ENCODE results near the gene RPP30. TPM values are rescaled to one million over a fixed set of nuclear protein-coding genes. Genes with fewer than 3 reads are reported as not detected.

RPP30 gene
- total RNA-seq, 1 donor from 2014 or later: 31.5 TPM

DNA sequence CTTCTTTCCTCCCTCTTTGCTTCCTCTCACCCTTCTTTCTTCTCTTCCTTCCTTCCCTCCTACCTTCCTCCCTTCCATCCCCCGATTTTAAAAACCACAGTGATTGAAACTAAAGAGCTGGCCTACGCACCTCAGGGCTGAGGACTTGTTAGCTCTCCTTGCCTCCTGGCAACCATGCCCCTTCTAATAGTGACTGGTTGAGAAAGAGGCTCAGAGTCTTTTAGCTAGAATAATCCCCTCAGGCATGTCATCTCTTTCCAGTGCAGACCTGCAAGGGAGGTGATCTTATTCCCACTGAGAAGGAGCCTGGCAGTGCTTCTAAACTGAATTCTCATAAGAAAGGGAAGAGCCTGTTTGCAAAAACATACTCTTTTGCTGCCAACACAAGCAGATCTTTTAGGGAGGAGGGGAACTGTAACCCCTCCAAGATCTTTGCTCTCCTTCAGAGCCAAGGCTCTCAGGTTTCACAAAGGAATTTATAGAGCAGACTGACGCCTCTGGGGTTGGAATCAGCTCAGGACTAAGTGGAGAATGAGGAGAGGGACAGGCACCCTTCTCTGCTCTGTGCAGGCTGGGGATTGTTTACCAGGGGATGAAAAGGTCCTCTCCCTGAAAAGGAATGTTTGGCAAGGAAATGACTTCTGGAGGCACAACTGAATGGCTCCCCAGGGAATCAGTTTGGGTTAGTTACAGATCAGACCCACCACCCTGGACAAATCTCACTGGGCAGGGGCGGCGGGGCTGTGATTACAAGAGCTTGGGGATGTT lies 58.5 kb downstream of the RPP30 start:
- no peaks in the 10 kb centered on the region for H3K4me1 Mint-ChIP-seq (ENCODE audit: low read depth, unreplicated experiment)
- no peaks in the 10 kb centered on the region for H3K36me3 Mint-ChIP-seq (ENCODE audit: unreplicated experiment)
- TF ChIP-seq, protein P1, sequence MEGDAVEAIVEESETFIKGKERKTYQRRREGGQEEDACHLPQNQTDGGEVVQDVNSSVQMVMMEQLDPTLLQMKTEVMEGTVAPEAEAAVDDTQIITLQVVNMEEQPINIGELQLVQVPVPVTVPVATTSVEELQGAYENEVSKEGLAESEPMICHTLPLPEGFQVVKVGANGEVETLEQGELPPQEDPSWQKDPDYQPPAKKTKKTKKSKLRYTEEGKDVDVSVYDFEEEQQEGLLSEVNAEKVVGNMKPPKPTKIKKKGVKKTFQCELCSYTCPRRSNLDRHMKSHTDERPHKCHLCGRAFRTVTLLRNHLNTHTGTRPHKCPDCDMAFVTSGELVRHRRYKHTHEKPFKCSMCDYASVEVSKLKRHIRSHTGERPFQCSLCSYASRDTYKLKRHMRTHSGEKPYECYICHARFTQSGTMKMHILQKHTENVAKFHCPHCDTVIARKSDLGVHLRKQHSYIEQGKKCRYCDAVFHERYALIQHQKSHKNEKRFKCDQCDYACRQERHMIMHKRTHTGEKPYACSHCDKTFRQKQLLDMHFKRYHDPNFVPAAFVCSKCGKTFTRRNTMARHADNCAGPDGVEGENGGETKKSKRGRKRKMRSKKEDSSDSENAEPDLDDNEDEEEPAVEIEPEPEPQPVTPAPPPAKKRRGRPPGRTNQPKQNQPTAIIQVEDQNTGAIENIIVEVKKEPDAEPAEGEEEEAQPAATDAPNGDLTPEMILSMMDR (IDR thresholded peaks at IDR 0.05; ENCODE audit: partially characterized antibody, unreplicated experiment): no peak
- H3K27me3 Mint-ChIP-seq (ENCODE audit: unreplicated experiment): peaks cover 11% of the 10 kb centered on the region
- H3K9me3 Mint-ChIP-seq (ENCODE audit: unreplicated experiment): peaks cover under 1% of the 10 kb centered on the region
- no peak overlapping the region for H3K4me3 Mint-ChIP-seq (ENCODE audit: unreplicated experiment)
- no peak for DNase-seq
- H3K27ac Mint-ChIP-seq (ENCODE audit: unreplicated experiment): no peak overlapping the region

DNA sequence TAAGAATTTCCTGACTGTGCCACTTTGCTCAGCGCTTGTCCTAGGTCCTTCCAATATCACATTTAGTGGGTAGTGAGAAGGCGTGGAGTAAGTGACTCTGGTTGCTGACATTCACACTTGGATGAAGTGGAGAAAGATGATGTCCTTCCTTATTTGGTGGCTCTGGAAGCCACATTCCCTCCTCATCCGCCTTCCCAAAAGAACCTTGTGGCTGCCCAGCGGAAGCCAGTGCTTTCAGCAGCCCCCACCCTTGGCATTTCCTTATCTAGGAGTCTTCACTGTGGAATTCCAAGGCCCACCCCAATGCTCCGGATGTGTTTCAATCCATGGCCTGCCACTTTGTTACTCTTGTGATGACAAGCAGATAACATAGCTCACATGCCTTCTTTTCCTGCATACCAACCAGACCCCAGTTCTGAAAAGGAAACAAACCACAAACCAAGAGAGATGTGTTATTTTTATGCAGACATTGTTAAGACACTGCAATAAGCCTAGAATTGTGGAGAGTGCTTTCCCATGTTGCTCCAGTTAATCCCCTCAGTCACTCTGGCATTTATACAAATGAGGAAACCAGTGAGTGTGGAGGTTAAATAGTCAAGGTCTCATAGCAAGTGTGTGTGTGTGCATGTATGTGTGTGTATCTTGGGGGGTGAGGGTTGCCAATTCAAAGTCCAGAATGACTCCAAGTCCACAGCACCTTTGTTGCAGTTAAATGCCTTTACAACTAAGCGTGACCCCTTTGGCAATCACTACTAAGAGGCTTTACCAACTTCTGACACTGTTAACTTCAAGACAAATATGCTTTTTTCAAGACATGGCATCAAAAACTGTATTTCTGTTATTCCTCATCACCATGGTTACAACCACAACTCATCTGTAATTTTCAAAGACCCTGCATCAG lies 59.4 kb downstream of the RPP30 start:
- peaks cover 11% of the 10 kb centered on the region for H3K27me3 Mint-ChIP-seq (ENCODE audit: unreplicated experiment)
- TF ChIP-seq, protein P1 (IDR thresholded peaks at IDR 0.05; ENCODE audit: partially characterized antibody, unreplicated experiment): no peak
- no peaks in the 10 kb centered on the region for H3K36me3 Mint-ChIP-seq (ENCODE audit: unreplicated experiment)
- no peak for DNase-seq
- H3K4me3 Mint-ChIP-seq (ENCODE audit: unreplicated experiment): no peak overlapping the region
- no peaks in the 10 kb centered on the region for H3K4me1 Mint-ChIP-seq (ENCODE audit: low read depth, unreplicated experiment)
- peaks cover 2% of the 10 kb centered on the region for H3K9me3 Mint-ChIP-seq (ENCODE audit: unreplicated experiment)
- H3K27ac Mint-ChIP-seq (ENCODE audit: unreplicated experiment): no peak overlapping the region

DNA sequence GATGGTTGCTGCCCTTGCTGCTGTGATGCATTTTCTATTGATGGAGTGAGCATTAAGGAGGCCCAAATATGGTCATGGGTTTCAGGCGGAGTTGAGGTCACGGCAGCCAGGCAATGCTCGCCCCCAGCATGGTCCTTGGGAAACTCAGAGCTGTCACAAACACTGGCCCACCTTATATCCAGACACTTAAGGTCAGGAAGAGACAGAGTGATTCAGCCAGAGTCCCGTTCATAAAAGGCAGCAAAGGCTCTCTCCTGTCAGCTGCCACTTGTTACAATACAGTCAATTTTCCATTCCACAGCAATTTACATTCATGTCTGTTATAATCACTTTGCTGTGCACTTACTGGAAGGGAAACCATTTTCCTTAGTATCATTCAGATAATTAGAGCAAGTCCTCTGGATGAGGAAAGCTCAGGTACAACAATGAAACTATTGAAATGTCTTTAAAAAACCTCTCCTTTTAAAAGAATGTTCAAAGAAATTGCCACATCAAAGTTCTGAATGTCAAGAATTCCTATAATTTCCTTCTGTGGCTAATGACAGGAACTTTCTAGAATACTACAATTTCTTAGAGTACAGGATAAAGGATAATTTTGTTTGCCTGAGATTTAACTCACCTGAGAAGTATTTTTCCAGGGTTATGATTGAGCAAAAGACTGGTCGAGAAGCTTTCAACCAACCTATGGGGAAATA lies 64.0 kb downstream of the RPP30 start:
- Mint-ChIP-seq H3K27me3 (ENCODE audit: unreplicated experiment) (peaks cover 2% of the 10 kb centered on the region), H3K27ac (ENCODE audit: unreplicated experiment) (no peak overlapping the region), H3K4me3 (ENCODE audit: unreplicated experiment) (no peak overlapping the region), H3K9me3 (ENCODE audit: unreplicated experiment) (peaks cover 2% of the 10 kb centered on the region), H3K36me3 (ENCODE audit: unreplicated experiment) (no peaks in the 10 kb centered on the region), H3K4me1 (ENCODE audit: low read depth, unreplicated experiment) (no peaks in the 10 kb centered on the region)
- DNase-seq: no peak
- TF ChIP-seq, protein P1 (IDR thresholded peaks at IDR 0.05; ENCODE audit: partially characterized antibody, unreplicated experiment): no peak

DNA sequence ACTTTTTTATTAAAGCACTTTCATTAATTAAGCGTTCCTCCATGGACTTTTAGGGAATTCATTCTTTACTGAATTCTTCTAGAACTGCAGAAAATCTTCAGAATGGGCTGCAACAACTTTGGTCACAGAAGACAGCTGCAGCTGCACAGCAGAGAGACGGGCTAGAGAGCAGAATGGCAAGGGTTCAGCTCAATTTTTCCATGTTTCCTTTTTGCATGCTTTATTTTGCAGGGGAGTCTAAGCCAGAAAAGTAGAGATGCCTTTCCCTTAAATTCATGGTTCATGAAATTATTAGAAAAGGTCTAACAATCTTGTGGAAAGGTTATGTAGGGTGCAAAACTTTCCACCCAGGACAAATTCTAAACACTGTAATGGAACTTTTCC lies 64.5 kb downstream of the RPP30 start:
- Mint-ChIP-seq H3K4me3 (ENCODE audit: unreplicated experiment) (no peak overlapping the region), H3K36me3 (ENCODE audit: unreplicated experiment) (no peaks in the 10 kb centered on the region)

More for the DNA sequence above, 64.5 kb downstream of the RPP30 start:
- Mint-ChIP-seq H3K27me3 (ENCODE audit: unreplicated experiment) (peaks cover 2% of the 10 kb centered on the region), H3K4me1 (ENCODE audit: low read depth, unreplicated experiment) (no peaks in the 10 kb centered on the region), H3K27ac (ENCODE audit: unreplicated experiment) (no peak overlapping the region), H3K9me3 (ENCODE audit: unreplicated experiment) (peaks cover 2% of the 10 kb centered on the region)
- TF ChIP-seq, protein P1 (IDR thresholded peaks at IDR 0.05; ENCODE audit: partially characterized antibody, unreplicated experiment): no peak
- no peak for DNase-seq

Measured in glutamatergic neuron (in vitro differentiated cells).